ENCODE data around the gene GPAM. TPM values are rescaled to one million over a fixed set of nuclear protein-coding genes. Genes with fewer than 3 reads are reported as not detected.

Gene GPAM
- total and polyA plus RNA-seq, 2 of the 8 experiments (the other 6 are each of a cell fraction or from before 2014, with no cell fraction given): 5.5 to 15.5 TPM

DNA sequence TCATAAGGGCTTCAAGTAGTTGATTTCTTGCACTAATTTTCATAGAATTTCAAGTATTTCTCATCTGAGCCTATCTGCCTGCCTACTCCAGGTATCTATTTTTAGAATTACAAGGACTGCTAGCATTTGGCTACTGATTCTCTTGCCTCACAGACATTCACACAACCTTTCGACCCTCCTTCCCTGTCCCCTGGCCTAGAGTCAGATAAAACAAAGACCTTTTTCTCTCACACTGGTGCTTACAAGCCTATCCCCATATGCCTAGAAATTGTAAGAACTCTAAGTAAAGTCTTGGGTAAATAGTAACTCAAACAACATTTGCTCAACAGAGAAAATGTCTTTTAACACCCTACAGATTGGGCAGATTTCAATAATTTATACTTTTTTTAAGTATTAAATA is 6.3 kb downstream of the GPAM start (continued):
- TF ChIP-seq RNF2 (IDR thresholded peaks at IDR 0.05; ENCODE audit: borderline replicate concordance, low read depth, low read length, missing control alignments, poor library complexity, severe bottlenecking): no peak
- TF ChIP-seq CREB1 (IDR thresholded peaks at IDR 0.05): no peak
- no peak for TF ChIP-seq POU5F1 (IDR thresholded peaks at IDR 0.05; ENCODE audit: low read depth, low read length)
- no peak for TF ChIP-seq SIN3A (conservative IDR thresholded peaks at IDR 0.05 in 1 of 2, IDR thresholded peaks at IDR 0.05 in 1 of 2; ENCODE audit: low read depth in 1 of 2, low read length in 2 of 2)
- no peak for TF ChIP-seq RBBP5 (IDR thresholded peaks at IDR 0.05; ENCODE audit: borderline replicate concordance, low read depth, low read length)

Measured in H1 (cell line).